GM20431 (cell line): ENCODE measurements around the gene ANTKMT.

Source experiments
- in situ Hi-C: fragments of 300-500 bp; cut with MseI, MboI; formaldehyde crosslinking; loops from one replicate; pipeline ENCODE4 v1.15.0; 2020; ENCODE audit warnings: low sequenced_read_pairs; ENCODE audit not compliant: unreplicated experiment

ANTKMT gene

DNA sequence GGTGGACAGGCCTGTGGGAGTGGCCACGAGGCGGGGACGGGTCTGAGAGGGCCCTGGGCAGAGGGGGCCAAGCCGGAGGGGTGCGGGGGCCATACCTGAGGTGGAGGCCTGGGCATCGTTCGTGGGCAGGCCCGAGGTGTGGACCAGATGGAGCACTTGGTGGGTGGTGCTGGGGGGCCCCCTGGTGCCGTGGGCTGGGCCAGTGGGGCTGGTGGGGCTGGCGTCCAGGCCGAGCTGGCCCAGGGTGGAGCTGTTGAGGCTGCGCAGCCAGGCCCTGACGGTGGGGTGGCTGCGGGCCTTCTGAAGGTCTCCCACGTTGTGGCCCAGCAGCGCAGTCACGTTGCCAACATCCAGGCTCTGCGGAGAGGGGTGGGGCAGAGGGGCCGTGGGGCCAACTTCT is 49.0 kb downstream of the ANTKMT start:
- in situ Hi-C loops = no loop called here

DNA sequence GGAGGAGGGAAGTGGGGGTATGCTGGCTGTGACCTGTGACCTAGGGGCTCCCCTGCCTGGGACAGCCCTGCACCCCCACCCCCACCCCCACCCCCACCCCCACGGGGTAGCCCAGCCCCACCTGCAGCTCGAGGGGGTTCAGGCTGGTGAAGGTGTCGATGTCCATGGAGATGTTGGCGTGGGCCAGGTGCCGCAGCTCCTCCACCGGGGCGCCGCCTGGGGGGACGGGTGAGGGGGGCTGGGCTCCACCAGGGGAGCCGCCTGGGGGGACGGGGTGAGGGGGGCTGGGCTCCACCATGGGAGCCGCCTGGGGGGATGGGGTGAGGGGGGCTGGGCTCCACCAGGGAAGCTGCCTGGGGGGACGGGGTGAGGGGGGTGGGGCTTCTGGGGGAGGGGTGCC is 49.5 kb downstream of the ANTKMT start:
- in situ Hi-C loops = no loop called here
